Smooth muscle cell of the pulmonary artery (primary cell): Measurements from ENCODE around the gene GCK. TPM values are rescaled to one million over a fixed set of nuclear protein-coding genes. Genes with fewer than 3 reads are reported as not detected.

ENCODE experiments used
- total RNA-seq: library from RNA; depleted of rRNA; stranded (reverse); fragments of >200 nt; gene quantifications from 2 replicates; pipeline ENCODE4 v1.2.3, GENCODE V29; 2014

Gene GCK
- total RNA-seq: 1.0 and 1.4 TPM in 2 replicates

GRCh38 chr7:44189286-44189992 is at the start of gene GCK:
Gene GCK, minus strand, starts transcription at chr7:44189439. Its CDS starts 486 bp downstream, at chr7:44188953.

GRCh38 chr7:44200699-44201461 is 11.6 kb upstream of the GCK start, which contains the start of gene YKT6:
Gene YKT6, plus strand, starts transcription at chr7:44200978. Its CDS starts 158 bp downstream, at chr7:44201136.

GRCh38 chr7:44141221-44141850 is 47.9 kb downstream of the GCK start, which contains the start of gene MYL7:
Gene MYL7, minus strand, starts transcription at chr7:44141332. Its CDS starts 27 bp downstream, at chr7:44141305.

DNA sequence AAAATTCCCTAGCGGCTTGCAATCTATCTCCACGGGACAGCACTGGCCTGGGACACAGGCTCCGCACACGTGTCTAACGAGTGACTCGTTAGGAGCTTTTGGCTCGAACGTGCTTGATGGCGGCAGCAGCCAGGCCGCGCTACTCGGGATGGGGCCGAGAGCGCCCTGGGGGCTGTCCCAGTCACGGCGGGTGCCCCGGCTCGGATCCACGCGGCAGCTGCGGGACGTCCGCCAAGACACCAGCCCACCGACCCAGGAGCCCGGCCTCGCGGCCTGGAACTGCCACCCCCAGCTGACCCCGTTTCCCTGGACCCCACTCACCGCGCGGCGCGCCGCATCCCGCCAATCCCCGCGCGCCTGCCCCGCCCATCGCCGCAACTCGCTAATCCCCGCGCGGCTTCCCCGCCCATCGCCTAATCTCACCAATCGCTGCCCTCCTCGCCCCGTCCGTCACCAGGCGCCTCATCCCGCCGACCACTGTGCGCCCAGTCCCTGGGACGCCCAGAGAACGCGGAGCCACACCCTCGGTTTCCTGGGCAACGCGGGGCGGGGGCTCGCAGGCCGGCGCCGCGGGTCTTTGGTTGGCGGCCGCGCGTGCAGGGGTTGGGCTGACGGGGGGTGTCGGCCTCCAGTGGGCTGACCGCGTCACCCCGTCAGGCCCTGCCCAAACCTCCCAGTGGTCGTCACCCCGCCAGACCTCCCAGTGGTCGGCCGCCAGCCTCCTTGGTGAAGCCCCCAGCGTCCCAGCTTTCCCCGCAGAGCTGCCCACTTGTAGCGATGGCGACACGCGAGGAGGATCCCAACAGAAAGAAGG is 65.8 kb downstream of the GCK start, which contains the start of gene POLD2:
POLD2 (minus strand) TSS at position 359 of the 814 bp plus-strand sequence. CDS start 1,495 bp downstream, outside the sequence.

DNA sequence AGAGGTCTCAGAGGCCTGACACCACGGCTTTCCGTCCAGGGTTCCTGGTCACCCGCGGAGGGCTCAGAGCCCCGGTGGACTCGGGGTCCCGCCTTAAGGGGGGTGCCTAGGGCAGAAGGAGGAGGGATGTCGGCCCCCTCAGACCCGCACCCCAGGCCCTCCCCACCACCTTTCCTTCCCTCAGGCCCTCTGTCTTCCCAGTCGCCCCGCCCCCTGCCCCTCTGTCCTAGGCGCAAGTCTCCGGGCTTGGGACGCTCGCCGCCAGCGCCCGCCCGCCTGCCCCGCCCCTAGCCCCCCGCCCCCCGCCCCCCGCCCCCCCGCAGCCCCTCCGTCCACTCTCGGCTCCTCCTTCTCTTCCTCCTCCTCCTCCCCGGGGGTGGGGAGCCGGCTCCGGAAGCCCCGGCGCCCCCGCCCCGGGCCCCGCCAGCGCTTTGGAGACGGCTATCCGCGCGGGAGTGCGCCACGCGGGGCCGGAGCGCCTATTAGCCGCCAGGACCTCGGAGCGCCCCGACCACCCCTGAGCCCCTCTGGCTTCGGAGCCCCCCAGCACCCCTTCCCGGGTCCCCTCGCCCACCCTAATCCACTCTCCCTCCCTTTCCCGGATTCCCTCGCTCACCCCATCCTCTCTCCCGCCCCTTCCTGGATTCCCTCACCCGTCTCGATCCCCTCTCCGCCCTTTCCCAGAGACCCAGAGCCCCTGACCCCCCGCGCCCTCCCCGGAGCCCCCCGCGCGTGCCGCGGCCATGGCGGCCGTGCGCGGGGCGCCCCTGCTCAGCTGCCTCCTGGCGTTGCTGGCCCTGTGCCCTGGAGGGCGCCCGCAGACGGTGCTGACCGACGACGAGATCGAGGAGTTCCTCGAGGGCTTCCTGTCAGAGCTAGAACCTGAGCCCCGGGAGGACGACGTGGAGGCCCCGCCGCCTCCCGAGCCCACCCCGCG is 85.0 kb downstream of the GCK start, which contains the start of gene AEBP1:
AEBP1 (plus strand) TSS at position 423 of the 937 bp plus-strand sequence; CDS start at position 744, 321 bp downstream.

Other genes starting within 250 kb of the GCK start
- gene SPDYE1, start 191.5 kb downstream of the GCK start, total RNA-seq: not detected in 2 replicates
- gene DBNL, start 144.7 kb downstream of the GCK start, total RNA-seq: 138 and 153 TPM in 2 replicates
- gene PGAM2, start 123.9 kb downstream of the GCK start, total RNA-seq: 0.52 and 3.3 TPM in 2 replicates
- 16.6 and 18.7 TPM in 2 replicates for gene POLM, start 106.9 kb downstream of the GCK start, total RNA-seq
- gene AEBP1, start 85.1 kb downstream of the GCK start, total RNA-seq: 241 and 333 TPM in 2 replicates
- gene POLD2, start 65.9 kb downstream of the GCK start, total RNA-seq: 91.0 and 92.2 TPM in 2 replicates
- not detected in 2 replicates for gene MYL7, start 48.1 kb downstream of the GCK start, total RNA-seq
- gene YKT6, start 11.5 kb upstream of the GCK start, total RNA-seq: 99.3 and 123 TPM in 2 replicates
- gene CAMK2B, start 136.2 kb upstream of the GCK start, total RNA-seq: 0.26 and 0.63 TPM in 2 replicates